Trophoblast cell (in vitro differentiated cells and primary cell): ENCODE measurements around the gene LTN1. TPM values are rescaled to one million over a fixed set of nuclear protein-coding genes. Genes with fewer than 3 reads are reported as not detected.

Experiments used
- DNase-seq, 2 donors: peaks; one replicate each; pipeline ENCODE4 v3.0.0-alpha.2; 2016
- H2AFZ ChIP-seq: 2 replicates; pipeline ENCODE4 v1.6.1; 2013; ENCODE audit warnings: low read length, moderate library complexity, mild to moderate bottlenecking; ENCODE audit not compliant: insufficient read depth, poor library complexity
- H2AK5ac ChIP-seq: 2 replicates; pipeline ENCODE4 v1.6.1; 2013; ENCODE audit warnings: mild to moderate bottlenecking, low read length
- H2BK120ac ChIP-seq: 2 replicates; pipeline ENCODE4 v1.6.1; 2013; ENCODE audit warnings: low read length, mild to moderate bottlenecking, moderate library complexity; ENCODE audit not compliant: insufficient read depth, poor library complexity
- H2BK12ac ChIP-seq: 2 replicates; pipeline ENCODE4 v1.6.1; 2013; ENCODE audit warnings: mild to moderate bottlenecking, low read length, moderate library complexity
- H2BK5ac ChIP-seq: 2 replicates; pipeline ENCODE4 v1.6.1; 2013; ENCODE audit warnings: low read length, low read depth, moderate library complexity, mild to moderate bottlenecking; ENCODE audit not compliant: poor library complexity
- H3K14ac ChIP-seq: 2 replicates; pipeline ENCODE4 v1.6.1; 2013; ENCODE audit warnings: mild to moderate bottlenecking, low read length
- H3K18ac ChIP-seq: 2 replicates; pipeline ENCODE4 v1.6.1; 2013; ENCODE audit warnings: mild to moderate bottlenecking, low read length
- H3K23ac ChIP-seq: 2 replicates; pipeline ENCODE4 v1.6.1; 2013; ENCODE audit warnings: low read length
- H3K27ac ChIP-seq: 2 replicates; pipeline ENCODE4 v1.5.1; 2013; ENCODE audit warnings: low read depth, mild to moderate bottlenecking, inconsistent platforms, low read length, moderate library complexity
- H3K27me3 ChIP-seq: 2 replicates; pipeline ENCODE4 v1.6.1; 2013; ENCODE audit warnings: inconsistent platforms, mild to moderate bottlenecking, low read length, moderate library complexity; ENCODE audit not compliant: insufficient read depth
- H3K36me3 ChIP-seq, 2 experiments: 1 replicate in 1 of 2; 2 replicates in 1 of 2; pipeline ENCODE4 v1.6.1; 2013; ENCODE audit warnings: low read length in 2 of 2, mild to moderate bottlenecking in 2 of 2, moderate library complexity in 1 of 2; ENCODE audit not compliant: insufficient read depth in 2 of 2, control insufficient read depth in 1 of 2
- H3K4ac ChIP-seq: 2 replicates; pipeline ENCODE4 v1.6.1; 2013; ENCODE audit warnings: low read depth, mild to moderate bottlenecking, low read length, moderate library complexity
- H3K4me1 ChIP-seq, 2 experiments: 1 replicate in 1 of 2; 2 replicates in 1 of 2; pipeline ENCODE4 v1.6.1; 2013; ENCODE audit warnings: low read length in 2 of 2, mild to moderate bottlenecking in 2 of 2, moderate library complexity in 1 of 2; ENCODE audit not compliant: insufficient read depth in 2 of 2, control insufficient read depth in 1 of 2
- H3K4me2 ChIP-seq: 2 replicates; pipeline ENCODE4 v1.6.1; 2013; ENCODE audit warnings: inconsistent platforms, mild to moderate bottlenecking, low read length, moderate library complexity
- H3K4me3 ChIP-seq: 2 replicates; pipeline ENCODE4 v1.5.1; 2013; ENCODE audit warnings: mild to moderate bottlenecking, low read depth, low read length, inconsistent platforms
- H3K79me1 ChIP-seq: one replicate; pipeline ENCODE4 v1.6.1; 2013; ENCODE audit warnings: low read length
- H3K79me2 ChIP-seq: 2 replicates; pipeline ENCODE4 v1.6.1; 2013; ENCODE audit warnings: low read length, mild to moderate bottlenecking; ENCODE audit not compliant: control insufficient read depth, insufficient read depth, poor library complexity
- H3K9ac ChIP-seq: 2 replicates; pipeline ENCODE4 v1.6.1; 2013; ENCODE audit warnings: mild to moderate bottlenecking, low read length
- H3K9me3 ChIP-seq: 2 replicates; pipeline ENCODE4 v1.6.1; 2013; ENCODE audit warnings: low read depth, mild to moderate bottlenecking, control low read depth, inconsistent platforms, low read length; ENCODE audit not compliant: insufficient read depth
- H4K12ac ChIP-seq: 2 replicates; pipeline ENCODE4 v1.6.1; 2013; ENCODE audit warnings: low read depth, mild to moderate bottlenecking, low read length, moderate library complexity
- H4K8ac ChIP-seq: 2 replicates; pipeline ENCODE4 v1.6.1; 2013; ENCODE audit warnings: low read depth, mild to moderate bottlenecking, low read length, moderate library complexity
- H4K91ac ChIP-seq: one replicate; pipeline ENCODE4 v1.6.1; 2013; ENCODE audit warnings: low read depth, mild to moderate bottlenecking, low read length, moderate library complexity
- WGBS: extraction: QIAGEN DNeasy Blood & Tissue Kit; methylation state at CpG from one replicate; pipeline ENCODE4 v1.1.7; 2013; ENCODE audit warnings: missing lambda C conversion rate; ENCODE audit not compliant: insufficient read length, insufficient coverage; ENCODE audit errors: extremely low coverage; 5-methylcytosine and 5-hydroxymethylcytosine counted together
- polyA plus RNA-seq: library from polyadenylated mRNA; stranded (reverse); fragments of 200-250 nt; gene quantifications from 2 replicates; pipeline ENCODE4 v1.2.3, GENCODE V29; 2013

Gene LTN1, protein sequence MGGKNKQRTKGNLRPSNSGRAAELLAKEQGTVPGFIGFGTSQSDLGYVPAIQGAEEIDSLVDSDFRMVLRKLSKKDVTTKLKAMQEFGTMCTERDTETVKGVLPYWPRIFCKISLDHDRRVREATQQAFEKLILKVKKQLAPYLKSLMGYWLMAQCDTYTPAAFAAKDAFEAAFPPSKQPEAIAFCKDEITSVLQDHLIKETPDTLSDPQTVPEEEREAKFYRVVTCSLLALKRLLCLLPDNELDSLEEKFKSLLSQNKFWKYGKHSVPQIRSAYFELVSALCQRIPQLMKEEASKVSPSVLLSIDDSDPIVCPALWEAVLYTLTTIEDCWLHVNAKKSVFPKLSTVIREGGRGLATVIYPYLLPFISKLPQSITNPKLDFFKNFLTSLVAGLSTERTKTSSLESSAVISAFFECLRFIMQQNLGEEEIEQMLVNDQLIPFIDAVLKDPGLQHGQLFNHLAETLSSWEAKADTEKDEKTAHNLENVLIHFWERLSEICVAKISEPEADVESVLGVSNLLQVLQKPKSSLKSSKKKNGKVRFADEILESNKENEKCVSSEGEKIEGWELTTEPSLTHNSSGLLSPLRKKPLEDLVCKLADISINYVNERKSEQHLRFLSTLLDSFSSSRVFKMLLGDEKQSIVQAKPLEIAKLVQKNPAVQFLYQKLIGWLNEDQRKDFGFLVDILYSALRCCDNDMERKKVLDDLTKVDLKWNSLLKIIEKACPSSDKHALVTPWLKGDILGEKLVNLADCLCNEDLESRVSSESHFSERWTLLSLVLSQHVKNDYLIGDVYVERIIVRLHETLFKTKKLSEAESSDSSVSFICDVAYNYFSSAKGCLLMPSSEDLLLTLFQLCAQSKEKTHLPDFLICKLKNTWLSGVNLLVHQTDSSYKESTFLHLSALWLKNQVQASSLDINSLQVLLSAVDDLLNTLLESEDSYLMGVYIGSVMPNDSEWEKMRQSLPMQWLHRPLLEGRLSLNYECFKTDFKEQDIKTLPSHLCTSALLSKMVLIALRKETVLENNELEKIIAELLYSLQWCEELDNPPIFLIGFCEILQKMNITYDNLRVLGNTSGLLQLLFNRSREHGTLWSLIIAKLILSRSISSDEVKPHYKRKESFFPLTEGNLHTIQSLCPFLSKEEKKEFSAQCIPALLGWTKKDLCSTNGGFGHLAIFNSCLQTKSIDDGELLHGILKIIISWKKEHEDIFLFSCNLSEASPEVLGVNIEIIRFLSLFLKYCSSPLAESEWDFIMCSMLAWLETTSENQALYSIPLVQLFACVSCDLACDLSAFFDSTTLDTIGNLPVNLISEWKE (N-terminal part only)
- polyA plus RNA-seq: 16.1 and 16.2 TPM in 2 replicates

- peak within 1 kb of the TSS; percentile 98 for H3K4me3 ChIP-seq
- peak within 1 kb of the TSS; percentile 71 for H3K14ac ChIP-seq
- no peaks in the 10 kb centered on the region for H3K9me3 ChIP-seq
- DNase-seq: peak; percentile 100
- H3K27ac ChIP-seq: peak within 1 kb of the TSS; percentile 64
- H3K27me3 ChIP-seq: no peaks in the 10 kb centered on the region
- peak within 1 kb of the TSS; percentile 79 for H3K4me2 ChIP-seq
- peak within 1 kb of the TSS; percentile 74 for H4K91ac ChIP-seq
- H2BK12ac ChIP-seq: peak within 1 kb of the TSS; percentile 17
- peak within 1 kb of the TSS; percentile 29 for H2BK120ac ChIP-seq
- peak within 1 kb of the TSS; percentile 65 for H2BK5ac ChIP-seq
- peak within 1 kb of the TSS; percentile 89 for H4K8ac ChIP-seq
- peak within 1 kb of the TSS; percentile 85 for H4K12ac ChIP-seq
- peak within 1 kb of the TSS; percentile 94 for H2AFZ ChIP-seq
- H3K79me1 ChIP-seq: peaks cover 2% of the 10 kb centered on the region
- H3K18ac ChIP-seq: peak within 1 kb of the TSS; percentile 87
- peaks cover 3% of the 10 kb centered on the region for H3K79me2 ChIP-seq
- peak within 1 kb of the TSS; percentile 59 for H3K4ac ChIP-seq
- peaks cover 0 to 2% of the 10 kb centered on the region in 2 experiments for H3K36me3 ChIP-seq
- peaks cover 0 to 3% of the 10 kb centered on the region in 2 experiments for H3K4me1 ChIP-seq
- no CpG with 5 or more reads among the region's 43 CpGs for WGBS
- no peak within 1 kb of the TSS for H3K23ac ChIP-seq
- peak within 1 kb of the TSS; percentile 85 for H3K9ac ChIP-seq
- H2AK5ac ChIP-seq: peak within 1 kb of the TSS; percentile 12
These were observed at the start of gene LTN1 for GRCh38 chr21:28992526-28993292. LTN1 (minus strand) TSS chr21:28992877; CDS start chr21:28992805, 72 bp downstream.

DNA sequence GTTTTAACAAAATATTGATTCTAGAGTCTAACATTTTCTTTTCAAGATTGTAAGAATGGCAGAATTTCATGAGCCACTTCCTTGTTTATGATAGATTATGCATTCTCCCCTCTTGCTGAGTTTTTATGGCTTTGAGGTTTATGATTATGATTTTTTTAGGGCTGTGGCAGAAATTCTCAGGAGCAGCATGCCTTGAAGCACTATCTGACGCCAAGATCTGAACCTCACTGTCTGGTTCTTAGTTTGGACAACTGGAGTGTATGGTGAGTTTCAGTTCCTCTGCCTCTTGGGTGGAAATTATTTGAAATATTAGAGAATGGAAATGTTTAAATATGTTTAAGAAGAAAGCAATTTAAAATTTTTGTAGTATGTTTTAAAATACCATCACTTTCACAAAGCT, 42.0 kb upstream of the LTN1 start:
- Histone ChIP-seq H3K27me3 (no peaks in the 10 kb centered on the region), H3K27ac (no peak overlapping the region), H2BK12ac (no peak overlapping the region), H3K4me3 (no peak overlapping the region), H2BK120ac (no peak overlapping the region), H3K79me2 (no peaks in the 10 kb centered on the region), H2AK5ac (no peak overlapping the region), H3K23ac (no peak overlapping the region), H2BK5ac (no peak overlapping the region), H3K14ac (no peak overlapping the region), H3K79me1 (no peaks in the 10 kb centered on the region), H3K4me2 (no peak overlapping the region), H3K18ac (no peak overlapping the region), H2AFZ (no peak overlapping the region), H3K4me1 (no peaks in the 10 kb centered on the region), H4K91ac (no peak overlapping the region), H3K36me3 (peaks cover 11 to 23% of the 10 kb centered on the region in 2 experiments), H3K4ac (no peak overlapping the region), H4K8ac (no peak overlapping the region), H3K9ac (no peak overlapping the region), H3K9me3 (no peaks in the 10 kb centered on the region), H4K12ac (no peak overlapping the region)
- peak in 1 of 2 donors; percentile 28 for DNase-seq
- WGBS: no CpG with 5 or more reads among the region's 1 CpG

- Histone ChIP-seq H3K9ac (no peak overlapping the region), H2BK120ac (no peak overlapping the region), H2BK12ac (no peak overlapping the region), H3K79me1 (no peaks in the 10 kb centered on the region), H3K36me3 (peaks cover 11 to 21% of the 10 kb centered on the region in 2 experiments), H3K4ac (no peak overlapping the region), H2AFZ (no peak overlapping the region), H4K8ac (no peak overlapping the region), H3K27ac (no peak overlapping the region), H3K4me1 (no peaks in the 10 kb centered on the region), H4K91ac (no peak overlapping the region), H2AK5ac (no peak overlapping the region), H2BK5ac (no peak overlapping the region), H4K12ac (no peak overlapping the region), H3K27me3 (no peaks in the 10 kb centered on the region), H3K23ac (no peak overlapping the region), H3K4me3 (no peak overlapping the region), H3K14ac (no peak overlapping the region), H3K4me2 (no peak overlapping the region), H3K79me2 (no peaks in the 10 kb centered on the region), H3K18ac (no peak overlapping the region), H3K9me3 (no peaks in the 10 kb centered on the region)
- no peak for DNase-seq
- WGBS: 100% methylated on average over 2 of the region's 3 CpGs
These were observed 41.2 kb upstream of the LTN1 start for GRCh38 chr21:29033871-29034270.
